Measurements from ENCODE around the gene KCNQ1.

Gene KCNQ1

DNA sequence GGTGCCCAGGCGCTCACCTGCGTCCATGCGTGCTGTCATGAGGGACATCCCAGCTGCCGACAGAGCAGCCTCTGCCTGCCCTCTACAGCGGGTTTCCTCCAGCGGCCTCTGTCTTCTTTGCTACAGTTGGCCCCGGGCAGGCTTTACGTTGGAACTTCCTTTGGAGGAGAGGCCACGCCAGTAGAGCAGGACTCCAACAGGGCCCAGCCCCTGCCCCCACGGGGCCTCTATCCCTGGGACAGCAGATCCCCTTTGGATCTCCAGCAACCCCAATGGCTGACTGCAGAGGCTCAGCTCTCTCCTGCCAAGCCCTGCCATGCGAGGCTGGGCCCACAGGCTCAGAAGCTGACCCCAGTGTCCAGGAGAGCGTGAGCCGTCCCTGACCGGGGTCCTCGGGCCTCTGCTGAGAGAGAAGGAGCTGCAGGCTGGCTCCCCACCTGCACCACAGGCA, 12.6 kb upstream of the KCNQ1 start:
- Histone ChIP-seq H3K27ac (ENCODE audit: low read depth, low read length) (no peak overlapping the region), H3K9me2 (replicated peaks; ENCODE audit: insufficient read depth, low read length) (no peaks in the 10 kb centered on the region), H4K20me1 (ENCODE audit: low read depth, low read length) (no peaks in the 10 kb centered on the region), H3K27me3 (ENCODE audit: low read length) (no peaks in the 10 kb centered on the region), H3K9ac (ENCODE audit: low read length) (no peak overlapping the region), H3K4me3 (ENCODE audit: insufficient read depth, low read length, poor library complexity, severe bottlenecking) (no peak overlapping the region), H3K79me2 (ENCODE audit: insufficient read depth, low read length) (no peaks in the 10 kb centered on the region), H3K9me3 (ENCODE audit: insufficient read depth, low read length) (no peaks in the 10 kb centered on the region), H3K36me3 (ENCODE audit: low read length) (no peaks in the 10 kb centered on the region), H2AFZ (ENCODE audit: low read depth, low read length, severe bottlenecking) (no peak overlapping the region), H3F3A (ENCODE audit: insufficient read depth) (no peaks in the 10 kb centered on the region), H3K4me2 (ENCODE audit: low read depth, low read length, poor library complexity, severe bottlenecking) (no peak overlapping the region)
- TF ChIP-seq EZH2phosphoT487 (conservative IDR thresholded peaks at IDR 0.05; ENCODE audit: low read length) (no peak), CTCF (IDR thresholded peaks at IDR 0.05; ENCODE audit: insufficient read depth, low read length, poor library complexity, severe bottlenecking) (no peak)

DNA sequence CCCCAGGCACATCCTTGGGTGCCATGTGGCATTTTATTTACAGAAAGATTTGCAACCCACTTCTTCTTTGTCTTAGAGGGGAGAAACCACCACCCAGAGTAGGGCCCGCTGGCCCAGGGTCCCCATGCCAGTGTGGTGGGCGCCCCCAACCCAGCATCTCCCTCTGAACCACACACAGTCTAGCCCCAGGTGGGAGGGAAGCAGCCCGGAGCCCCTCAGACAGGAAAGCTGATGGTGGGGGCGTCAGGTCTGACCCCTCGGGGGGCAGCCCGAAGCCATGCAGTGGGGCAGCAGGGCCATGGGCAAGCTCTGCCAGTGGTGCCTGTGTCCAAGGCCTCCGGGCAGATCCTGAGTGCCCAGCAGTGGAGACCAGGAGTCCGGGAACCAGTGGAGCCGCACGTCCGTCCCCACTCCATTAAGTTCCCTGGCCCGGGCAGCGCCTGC, 12.2 kb upstream of the KCNQ1 start:
- H3F3A ChIP-seq (ENCODE audit: insufficient read depth) = no peaks in the 10 kb centered on the region

GRCh38 chr11:2433106-2433925, 11.5 kb upstream of the KCNQ1 start:
- no peak overlapping the region for H3K9ac ChIP-seq (ENCODE audit: low read length)
- no peaks in the 10 kb centered on the region for H4K20me1 ChIP-seq (ENCODE audit: low read depth, low read length)
- H2AFZ ChIP-seq (ENCODE audit: low read depth, low read length, severe bottlenecking) = no peak overlapping the region
- H3K36me3 ChIP-seq (ENCODE audit: low read length) = no peaks in the 10 kb centered on the region
- TF ChIP-seq EZH2phosphoT487 (conservative IDR thresholded peaks at IDR 0.05; ENCODE audit: low read length) = no peak
- TF ChIP-seq CTCF (IDR thresholded peaks at IDR 0.05; ENCODE audit: insufficient read depth, low read length, poor library complexity, severe bottlenecking) = no peak
- H3K79me2 ChIP-seq (ENCODE audit: insufficient read depth, low read length) = no peaks in the 10 kb centered on the region
- no peaks in the 10 kb centered on the region for H3F3A ChIP-seq (ENCODE audit: insufficient read depth)
- no peak overlapping the region for H3K4me3 ChIP-seq (ENCODE audit: insufficient read depth, low read length, poor library complexity, severe bottlenecking)
- no peaks in the 10 kb centered on the region for H3K27me3 ChIP-seq (ENCODE audit: low read length)
- no peak overlapping the region for H3K27ac ChIP-seq (ENCODE audit: low read depth, low read length)
- no peaks in the 10 kb centered on the region for H3K9me2 ChIP-seq (replicated peaks; ENCODE audit: insufficient read depth, low read length)
- H3K9me3 ChIP-seq (ENCODE audit: insufficient read depth, low read length) = no peaks in the 10 kb centered on the region
- H3K4me2 ChIP-seq (ENCODE audit: low read depth, low read length, poor library complexity, severe bottlenecking) = no peak overlapping the region

More for the DNA sequence above, 12.2 kb upstream of the KCNQ1 start:
- Histone ChIP-seq H3K27me3 (ENCODE audit: low read length) (no peaks in the 10 kb centered on the region), H3K9me3 (ENCODE audit: insufficient read depth, low read length) (no peaks in the 10 kb centered on the region), H3K27ac (ENCODE audit: low read depth, low read length) (no peak overlapping the region), H3K9me2 (replicated peaks; ENCODE audit: insufficient read depth, low read length) (no peaks in the 10 kb centered on the region), H3K4me3 (ENCODE audit: insufficient read depth, low read length, poor library complexity, severe bottlenecking) (no peak overlapping the region), H3K4me2 (ENCODE audit: low read depth, low read length, poor library complexity, severe bottlenecking) (no peak overlapping the region), H3K36me3 (ENCODE audit: low read length) (no peaks in the 10 kb centered on the region), H2AFZ (ENCODE audit: low read depth, low read length, severe bottlenecking) (no peak overlapping the region), H3K79me2 (ENCODE audit: insufficient read depth, low read length) (no peaks in the 10 kb centered on the region), H4K20me1 (ENCODE audit: low read depth, low read length) (no peaks in the 10 kb centered on the region), H3K9ac (ENCODE audit: low read length) (no peak overlapping the region)
- no peak for TF ChIP-seq EZH2phosphoT487 (conservative IDR thresholded peaks at IDR 0.05; ENCODE audit: low read length)
- TF ChIP-seq CTCF (IDR thresholded peaks at IDR 0.05; ENCODE audit: insufficient read depth, low read length, poor library complexity, severe bottlenecking) = no peak
